Gastroesophageal sphincter (tissue), 3 donors: ENCODE data around the gene SYTL4.

Experiments
- CTCF ChIP-seq, 4 experiments: fragments of 200-600 bp in 2 of 4; fragments of 450-650 bp in 2 of 4; sonication (generic) in 1 of 4; IDR thresholded peaks; one replicate each; pipeline ENCODE4 v1.5.1; 2017 to 2019; ENCODE audit warnings: antibody characterized with exemption in 4 of 4, mild to moderate bottlenecking in 2 of 4, moderate library complexity in 2 of 4
- POLR2A ChIP-seq, 2 donors: fragments of 450-650 bp; IDR thresholded peaks; one replicate each; pipeline ENCODE4 v1.6.1; 2017; ENCODE audit warnings: antibody characterized with exemption in 2 of 2, mild to moderate bottlenecking in 2 of 2, moderate library complexity in 1 of 2

GRCh38 chrX:100663642-100664041 is 68.3 kb downstream of the SYTL4 start:
- TF ChIP-seq CTCF (IDR thresholded peaks at IDR 0.05) (no peak), POLR2A (IDR thresholded peaks at IDR 0.05) (no peak)
